RCC 7860 (cell line): ENCODE measurements around the gene CNNM4.

Source experiments
- DNase-seq: peaks from one replicate; pipeline ENCODE4 v3.0.0-alpha.2; 2015; ENCODE audit warnings: low spot score
- FAIRE-seq: peaks from 2 replicates; lab custom pipeline; 2012; peaks lifted over from hg19 to GRCh38; lab: Jason Lieb, UNC

Gene CNNM4

GRCh38 chr2:96809951-96810782 lies 49.5 kb downstream of the CNNM4 start:
- DNase-seq, result no peak
- no peak for FAIRE-seq

GRCh38 chr2:96810783-96811192 lies 50.1 kb downstream of the CNNM4 start:
- FAIRE-seq, result no peak

GRCh38 chr2:96811917-96812316 lies 51.2 kb downstream of the CNNM4 start:
- DNase-seq (no peak), FAIRE-seq (no peak)

More at GRCh38 chr2:96810783-96811192, 50.1 kb downstream of the CNNM4 start:
- DNase-seq, result no peak

GRCh38 chr2:96813656-96814055 lies 53.0 kb downstream of the CNNM4 start:
- FAIRE-seq (no peak), DNase-seq (no peak)

GRCh38 chr2:96815326-96816126 lies 54.8 kb downstream of the CNNM4 start:
- DNase-seq, result peak; percentile 39
- FAIRE-seq, result no peak

GRCh38 chr2:96816127-96816835 lies 55.6 kb downstream of the CNNM4 start, which contains the start of gene CNNM3:
TSS of gene CNNM3 (plus strand) at chr2:96816268. CDS start at chr2:96816278, 10 bp downstream.
- FAIRE-seq (no peak), DNase-seq (peak; percentile 79)

- FAIRE-seq (no peak), DNase-seq (no peak)
Observed at GRCh38 chr2:96816836-96817702, 56.4 kb downstream of the CNNM4 start.

GRCh38 chr2:96817882-96818281 lies 57.2 kb downstream of the CNNM4 start:
- FAIRE-seq, result no peak

GRCh38 chr2:96819128-96819875 lies 58.6 kb downstream of the CNNM4 start:
- no peak for DNase-seq
- FAIRE-seq, result no peak

More at GRCh38 chr2:96817882-96818281, 57.2 kb downstream of the CNNM4 start:
- DNase-seq, result no peak

- DNase-seq (no peak), FAIRE-seq (no peak)
Observed at GRCh38 chr2:96819876-96820511, 59.3 kb downstream of the CNNM4 start.

GRCh38 chr2:96821113-96821675 lies 60.5 kb downstream of the CNNM4 start:
- DNase-seq (no peak), FAIRE-seq (no peak)

GRCh38 chr2:96822786-96823185 lies 62.1 kb downstream of the CNNM4 start:
- FAIRE-seq, result no peak
- DNase-seq, result no peak

GRCh38 chr2:96823198-96823597 lies 62.5 kb downstream of the CNNM4 start:
- no peak for DNase-seq
- no peak for FAIRE-seq

- no peak for FAIRE-seq
Observed at GRCh38 chr2:96824079-96824870, 63.6 kb downstream of the CNNM4 start.

GRCh38 chr2:96825057-96825456 lies 64.4 kb downstream of the CNNM4 start:
- no peak for DNase-seq
- FAIRE-seq, result no peak

More at GRCh38 chr2:96824079-96824870, 63.6 kb downstream of the CNNM4 start:
- no peak for DNase-seq

GRCh38 chr2:96826546-96827278 lies 66.0 kb downstream of the CNNM4 start:
- no peak for FAIRE-seq
- no peak for DNase-seq

GRCh38 chr2:96828436-96828835 lies 67.7 kb downstream of the CNNM4 start:
- no peak for DNase-seq
- no peak for FAIRE-seq
